GM21529 (cell line): ENCODE measurements around the gene YIPF5.

Experiments
- ATAC-seq: cut with Tn5 transposase; IDR thresholded peaks from one replicate; pipeline ENCODE4 v1.9.1; 2021; ENCODE audit not compliant: unreplicated experiment

Gene YIPF5

DNA sequence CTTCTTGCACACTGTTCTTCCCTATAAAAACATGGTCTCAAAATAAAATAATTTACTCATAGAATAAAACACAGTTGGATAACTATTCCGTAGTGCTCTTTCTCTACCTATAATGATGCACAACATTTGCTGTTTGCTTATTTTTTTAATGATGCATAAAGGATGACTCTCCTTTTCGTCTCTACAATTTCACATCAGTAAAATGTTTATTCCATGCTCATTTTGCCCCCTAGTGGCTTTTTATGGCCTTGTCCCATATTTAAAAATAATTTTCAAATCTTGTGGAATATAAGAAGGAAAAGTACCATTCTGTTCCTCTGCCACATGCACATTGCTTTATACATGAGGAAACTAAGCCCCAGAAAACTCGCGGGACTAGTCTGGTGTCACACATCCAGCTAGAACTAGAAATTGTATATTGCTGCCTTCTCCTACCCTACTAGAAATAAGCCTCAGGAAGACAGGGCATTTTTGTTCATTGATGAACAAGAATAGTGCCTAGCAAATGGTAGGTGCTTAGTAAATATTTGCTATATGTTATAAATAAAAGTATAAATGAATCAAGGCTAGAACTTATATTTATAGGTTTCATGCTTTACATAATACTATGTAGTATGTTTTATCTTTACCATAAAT is 12.9 kb upstream of the YIPF5 start:
- ATAC-seq, result no peak

DNA sequence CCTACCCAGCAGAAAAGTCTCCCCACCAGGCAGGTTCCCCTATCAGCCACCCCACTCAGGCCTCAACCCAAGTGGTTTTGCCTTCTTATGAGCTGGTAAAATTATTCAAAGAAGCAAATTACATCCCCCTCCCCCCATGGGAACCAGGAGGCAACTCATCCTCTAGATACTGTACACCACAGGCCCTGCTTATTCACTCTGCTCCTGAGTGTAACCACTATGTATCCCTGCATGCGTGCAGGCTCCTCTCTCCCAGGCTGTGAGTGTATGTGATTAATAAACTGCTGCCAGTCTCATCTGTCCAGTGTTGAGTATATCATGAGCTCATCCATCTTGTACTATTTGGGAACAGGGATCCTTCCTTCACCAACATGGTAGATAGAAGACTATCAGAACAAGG is 8.8 kb upstream of the YIPF5 start:
- no peak for ATAC-seq

DNA sequence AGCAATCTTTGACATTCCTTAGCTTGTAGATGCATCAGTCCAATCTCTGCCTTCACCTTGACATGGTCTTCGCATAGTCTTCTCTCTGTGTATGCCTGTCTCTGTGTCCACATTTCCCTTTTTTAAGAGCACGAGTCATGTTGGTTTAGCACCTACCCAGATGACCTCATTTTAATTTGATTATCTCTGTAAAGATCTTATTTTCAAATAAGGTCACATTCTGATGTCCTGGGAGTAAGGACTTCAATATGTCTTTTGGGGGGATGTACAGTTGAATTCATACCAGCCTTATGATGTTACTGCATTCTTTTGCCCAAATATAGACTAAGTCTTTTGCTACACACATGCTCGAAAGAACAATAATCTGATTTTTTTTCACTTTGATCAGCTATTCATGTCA is 7.1 kb upstream of the YIPF5 start:
- ATAC-seq, result no peak

DNA sequence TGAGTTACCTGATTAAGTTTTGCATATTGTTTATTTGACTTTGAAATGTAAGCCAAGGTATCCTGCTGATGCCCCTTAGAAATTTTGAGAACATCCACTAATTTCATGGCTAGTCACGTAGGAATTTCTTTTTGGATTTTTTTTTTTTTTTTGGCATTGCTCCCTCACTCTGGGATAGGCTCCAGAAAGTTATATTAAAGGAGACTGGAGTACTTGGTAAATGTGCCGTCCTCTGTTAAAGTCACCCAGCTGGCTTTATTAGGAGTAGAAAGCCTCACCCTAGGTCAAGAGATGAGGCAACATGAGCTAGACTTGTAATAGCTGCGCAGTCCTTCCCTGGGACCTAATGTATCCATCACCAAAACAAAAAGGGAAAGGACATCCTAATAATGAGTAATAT is 3.3 kb upstream of the YIPF5 start:
- no peak for ATAC-seq

DNA sequence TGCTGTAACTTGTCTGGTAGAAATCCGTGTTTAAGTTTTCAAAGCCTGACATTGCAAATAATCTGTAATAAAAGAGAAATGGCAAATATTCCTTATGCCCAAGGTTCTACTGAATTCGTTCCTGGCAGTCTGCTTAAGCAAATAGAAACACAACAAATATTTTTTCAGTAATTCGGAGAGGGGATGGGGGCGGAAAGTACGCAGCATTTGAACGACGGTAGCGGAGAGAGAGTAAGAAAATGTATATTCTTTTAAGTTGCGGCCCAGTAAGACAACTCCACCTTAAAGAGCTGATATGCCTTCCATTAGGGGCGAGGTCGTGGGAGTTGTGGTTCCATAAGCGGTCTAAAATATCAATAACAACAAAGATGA is 569 bp downstream of the YIPF5 start:
- ATAC-seq, result no peak

DNA sequence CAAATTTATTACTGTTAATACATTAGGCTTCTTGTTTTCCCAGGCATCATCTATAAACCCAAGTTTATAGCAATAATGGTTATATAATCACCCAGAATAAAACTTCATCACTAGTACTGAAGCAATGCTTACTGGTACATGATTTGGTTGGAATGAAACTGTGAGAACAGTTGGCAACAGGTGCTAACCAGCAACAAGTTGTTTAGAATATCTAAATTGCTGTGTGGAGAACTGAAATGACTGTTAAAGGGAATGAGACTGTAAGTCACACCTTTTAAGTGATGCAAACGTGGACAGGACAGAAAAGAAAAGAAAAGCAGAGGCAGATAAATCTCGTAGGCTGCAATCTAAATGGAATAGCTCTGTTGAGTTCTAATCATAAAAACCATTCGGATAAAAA is 2.5 kb downstream of the YIPF5 start:
- ATAC-seq, result no peak

DNA sequence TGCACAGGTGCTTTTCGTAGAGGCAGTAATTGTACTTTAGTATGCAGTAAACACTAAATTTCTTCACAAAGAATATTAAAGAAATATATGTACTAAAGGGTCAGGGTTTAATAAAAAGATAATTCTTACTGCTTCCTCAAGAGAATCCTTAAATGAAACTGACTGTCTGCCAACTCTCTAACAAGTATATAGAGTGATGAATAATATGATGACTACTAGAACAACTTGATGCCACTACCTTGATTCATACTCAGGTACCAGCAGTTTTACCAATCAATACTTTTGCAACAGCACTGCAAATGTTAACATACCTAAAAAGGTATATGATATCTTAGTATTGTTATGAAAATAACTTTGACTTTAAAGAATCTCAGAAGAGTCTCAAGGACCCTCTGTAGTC is 3.8 kb downstream of the YIPF5 start:
- ATAC-seq, result no peak

DNA sequence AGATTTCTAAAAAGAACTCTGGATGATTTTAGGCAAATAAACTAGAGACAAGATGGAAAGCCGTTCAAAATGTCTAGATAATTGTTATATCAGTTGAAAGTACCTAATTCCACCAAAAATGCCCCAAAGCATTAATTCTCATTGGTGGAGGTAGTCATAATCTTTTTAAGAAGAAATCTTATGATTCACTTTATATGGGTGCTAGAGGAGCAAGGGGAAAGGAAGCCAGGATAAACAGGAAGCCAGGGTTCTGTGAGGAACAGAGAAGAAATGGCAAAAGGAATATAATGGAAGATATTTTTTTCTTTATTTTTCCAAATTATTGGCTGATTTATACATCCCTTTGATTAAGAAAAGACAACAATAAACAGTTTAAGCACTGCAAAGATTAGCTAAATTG is 7.8 kb downstream of the YIPF5 start:
- no peak for ATAC-seq

DNA sequence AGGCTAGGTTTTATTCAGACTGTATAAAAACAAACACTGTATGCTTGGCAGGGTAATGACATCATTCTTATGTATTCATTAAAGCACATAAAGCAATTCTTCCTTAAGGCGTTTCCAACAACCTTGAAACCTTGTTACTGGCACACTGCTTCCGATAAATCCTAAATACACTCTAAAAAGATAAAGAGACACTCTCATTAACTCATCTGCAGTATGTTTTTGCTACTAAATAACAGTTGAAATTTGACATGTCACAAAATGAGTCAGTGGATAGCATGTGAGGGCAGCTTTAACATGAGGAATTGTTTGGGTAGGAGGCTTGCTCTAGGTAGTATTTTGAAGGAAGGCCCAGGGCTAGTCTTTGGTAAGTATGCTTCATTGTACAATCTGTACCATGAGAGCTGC is 13.7 kb downstream of the YIPF5 start:
- no peak for ATAC-seq

DNA sequence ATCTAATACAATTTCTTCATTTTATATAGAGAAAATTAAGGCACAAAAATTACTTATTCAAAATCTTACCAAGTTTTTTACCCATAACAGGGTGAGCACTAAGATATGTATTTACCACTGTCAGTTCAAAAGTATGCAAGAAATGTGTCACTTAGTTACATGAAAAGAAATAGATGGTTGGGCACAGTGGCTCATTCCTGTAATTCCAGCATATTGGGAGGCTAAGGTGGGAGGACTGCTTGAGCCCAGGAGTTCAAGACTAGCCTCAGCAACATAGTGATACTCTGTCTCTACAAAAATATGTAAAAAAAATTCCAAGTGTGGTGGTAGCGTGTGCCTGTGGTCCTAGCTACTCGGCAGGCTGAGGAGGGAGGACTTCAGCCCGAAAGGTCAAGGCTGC is 19.4 kb downstream of the YIPF5 start:
- ATAC-seq, result no peak

DNA sequence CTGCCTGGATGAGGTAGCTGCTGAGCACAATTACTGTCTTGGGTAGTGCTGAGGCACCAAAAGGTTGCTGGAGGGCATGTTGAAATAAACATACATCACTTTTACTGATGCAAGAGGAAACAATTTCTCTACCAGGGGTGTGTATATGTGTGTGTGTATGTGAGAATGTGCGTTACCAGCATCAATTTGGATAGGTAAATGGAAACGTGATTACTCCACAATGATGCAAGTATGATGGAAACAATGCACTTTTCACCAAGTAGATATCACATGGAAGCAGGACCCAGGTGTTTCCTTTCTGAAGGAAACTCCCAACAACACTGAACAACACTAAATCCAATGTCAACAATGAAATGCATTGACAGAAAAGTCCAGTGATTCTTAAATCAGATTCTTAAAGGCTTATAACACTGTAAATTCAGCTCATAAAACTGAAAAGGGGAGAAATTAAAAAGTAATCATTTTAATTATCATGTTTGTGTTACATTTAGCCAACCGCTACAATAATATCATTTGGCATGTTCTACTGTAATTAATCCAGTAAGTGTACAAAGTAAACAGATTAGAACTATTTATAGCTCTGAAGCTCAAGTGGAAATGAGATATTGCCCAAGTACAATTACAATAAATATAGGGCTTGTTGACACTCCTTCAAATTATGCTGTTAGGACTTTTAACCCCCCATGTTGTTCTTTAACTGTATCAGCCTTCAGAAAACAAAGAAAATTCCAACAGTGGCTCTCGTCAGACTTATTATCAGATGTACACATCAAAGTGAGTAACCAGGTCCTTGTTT is 25.3 kb downstream of the YIPF5 start:
- no peak for ATAC-seq

DNA sequence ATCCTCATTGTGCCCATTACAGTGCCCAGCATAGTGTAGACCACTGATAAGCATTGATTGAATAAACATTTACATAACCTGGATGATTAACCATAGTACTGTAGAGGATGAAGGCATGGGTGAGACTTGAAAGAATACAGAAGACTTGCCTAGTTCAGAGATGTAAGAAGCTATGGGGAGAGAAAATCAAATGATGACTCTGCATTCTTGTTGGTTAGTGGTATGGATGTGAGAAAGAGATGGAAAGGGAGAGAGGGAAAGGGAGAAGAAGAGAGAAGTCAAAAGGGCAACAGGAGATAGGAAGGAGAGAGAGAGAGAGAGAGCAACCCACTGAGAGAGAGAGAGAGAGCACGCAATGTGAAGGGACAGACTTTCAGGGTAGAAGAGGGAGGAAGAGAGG is 26.8 kb downstream of the YIPF5 start:
- no peak for ATAC-seq

DNA sequence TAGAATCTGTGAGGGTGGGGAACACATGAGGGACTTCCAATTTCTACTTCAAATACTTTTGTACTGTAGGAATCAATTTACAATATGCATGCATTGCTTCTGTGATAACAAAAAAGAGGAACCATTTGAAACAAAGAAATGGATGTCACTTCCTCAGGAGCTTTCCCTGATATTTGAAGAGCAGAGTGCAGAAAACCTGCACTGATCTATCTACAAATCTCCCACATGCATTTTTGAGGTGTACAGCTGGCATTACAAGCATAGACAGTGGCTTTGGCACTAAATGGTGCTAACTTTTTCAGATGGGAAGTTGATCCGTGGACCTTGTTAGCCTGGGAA is 27.7 kb downstream of the YIPF5 start:
- no peak for ATAC-seq

DNA sequence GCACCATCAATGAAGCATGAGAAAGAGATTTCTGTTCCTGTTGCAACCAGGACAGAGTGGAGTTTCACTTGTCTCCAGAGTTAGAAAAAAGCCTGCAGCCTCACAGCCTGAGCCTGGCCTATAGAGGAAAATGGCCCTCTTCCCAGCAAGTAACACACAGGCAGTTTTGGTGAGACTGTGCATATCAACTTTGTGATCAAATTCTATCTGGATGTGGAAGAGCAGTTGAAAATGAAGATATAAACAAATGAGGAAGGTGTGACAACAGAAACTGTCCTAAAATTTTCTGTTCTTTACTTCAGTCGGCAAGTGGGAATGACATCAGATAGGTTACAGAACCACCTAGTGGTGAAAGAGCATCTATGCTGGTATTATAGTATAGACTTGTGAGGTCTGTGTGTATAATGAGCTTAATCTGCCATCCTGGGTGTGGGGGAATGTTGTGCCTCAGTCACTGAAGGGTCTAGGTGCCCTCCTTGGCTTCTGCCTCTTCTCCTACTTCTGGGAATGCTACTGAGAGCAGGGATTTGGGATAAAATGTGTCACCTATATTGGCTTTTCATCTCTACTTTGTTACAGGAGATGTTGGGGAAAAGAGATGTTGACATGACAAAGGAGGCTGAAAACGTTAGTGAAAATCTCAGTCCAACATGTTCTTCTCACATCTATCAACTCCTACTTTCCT is 28.2 kb downstream of the YIPF5 start:
- ATAC-seq, result peak; percentile 99

DNA sequence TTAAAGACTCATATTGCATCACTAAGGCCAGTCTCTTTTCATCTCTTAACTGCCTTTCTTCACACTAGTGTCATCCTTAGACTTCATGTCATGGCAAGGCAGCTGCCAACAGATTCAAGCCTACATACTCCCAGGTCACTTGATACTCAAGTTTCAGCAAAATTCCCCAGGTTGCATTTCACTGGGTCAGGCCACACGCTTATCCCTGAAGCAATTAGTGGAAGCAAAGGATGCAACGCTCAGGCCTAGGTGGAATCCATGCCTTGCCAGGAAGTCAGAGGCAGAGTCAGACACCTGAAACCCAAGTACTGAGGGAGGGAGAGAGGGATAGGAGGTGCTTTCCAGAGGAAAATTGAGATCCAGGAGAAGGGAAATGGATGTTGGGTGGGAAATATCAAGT is 28.9 kb downstream of the YIPF5 start:
- ATAC-seq, result peak; percentile 5

DNA sequence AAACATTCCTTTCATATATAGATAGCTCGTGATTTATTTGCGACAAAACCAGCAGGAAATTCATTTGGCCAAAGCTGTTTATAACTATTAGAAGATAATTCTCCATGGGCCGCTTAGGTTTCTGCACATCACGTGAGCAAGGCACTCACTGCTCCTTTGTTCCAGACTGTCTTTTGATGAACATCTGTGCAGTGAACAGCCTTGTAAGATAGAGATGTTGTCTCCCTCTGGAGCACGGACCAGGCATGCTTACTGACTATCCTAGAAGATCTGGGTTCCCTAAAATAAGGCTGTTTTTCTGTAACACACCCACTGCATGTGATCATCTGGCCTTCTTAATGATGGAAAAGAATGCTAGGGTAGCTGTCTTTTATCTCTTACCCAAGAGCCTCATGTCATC is 30.9 kb downstream of the YIPF5 start:
- ATAC-seq, result no peak

DNA sequence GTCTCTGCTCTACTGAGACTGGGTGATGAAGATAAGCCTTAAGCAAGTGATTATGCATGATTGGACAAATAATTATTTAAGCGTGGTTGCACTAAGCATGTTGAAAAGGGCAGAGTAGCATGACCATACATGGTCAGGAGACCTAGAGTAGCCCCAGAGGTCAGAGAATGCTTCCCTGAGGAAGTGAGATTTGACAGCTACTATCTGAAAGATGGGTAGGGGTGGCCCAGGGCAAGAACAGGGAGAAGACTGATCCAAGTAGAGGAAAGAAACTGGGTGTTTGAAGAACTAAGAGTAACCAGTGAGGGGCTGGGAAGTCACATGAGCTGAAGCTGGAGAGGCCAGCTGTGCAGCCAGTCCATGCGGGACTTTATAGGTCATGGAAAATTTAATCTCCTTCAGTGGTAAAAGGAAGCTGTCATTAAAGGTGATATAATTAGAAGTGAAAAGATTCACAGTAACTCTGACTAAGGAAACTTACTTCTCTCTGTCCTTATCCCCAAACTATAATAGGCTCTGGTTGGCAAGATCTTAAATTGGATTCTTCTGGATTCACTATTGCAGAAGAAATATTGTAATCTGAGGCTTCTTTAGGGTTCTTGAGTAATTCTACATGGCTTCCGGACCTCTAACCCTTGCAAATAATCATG is 35.2 kb downstream of the YIPF5 start:
- ATAC-seq, result no peak

DNA sequence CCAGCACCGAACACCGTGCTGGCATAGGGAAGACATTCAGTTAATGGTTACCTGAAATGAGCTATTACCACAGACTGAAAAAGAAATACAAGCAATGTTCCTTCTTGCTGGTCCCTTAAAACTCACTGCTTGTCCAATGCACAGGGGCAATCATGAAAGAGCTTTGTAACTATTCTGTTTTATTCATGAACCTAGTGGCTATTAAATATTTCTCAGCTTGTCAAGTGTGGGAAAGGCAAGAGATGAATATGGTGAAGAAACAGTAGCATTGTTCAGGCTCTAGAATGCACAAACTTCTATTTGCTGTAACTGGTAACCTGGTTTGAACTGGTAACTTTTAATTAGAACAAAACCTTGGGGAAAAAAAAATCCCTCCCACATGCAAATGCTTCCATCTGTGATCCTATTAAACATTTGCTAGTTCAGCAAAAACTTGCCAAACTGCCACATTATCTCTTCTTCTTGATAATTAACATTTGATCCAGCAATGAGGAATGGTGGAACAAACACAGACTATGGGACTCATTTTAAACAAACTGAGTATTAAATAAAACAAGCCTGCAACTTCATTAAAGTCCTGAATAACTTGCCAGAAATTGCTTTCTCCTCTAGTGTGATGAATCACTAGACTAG is 36.1 kb downstream of the YIPF5 start:
- no peak for ATAC-seq

DNA sequence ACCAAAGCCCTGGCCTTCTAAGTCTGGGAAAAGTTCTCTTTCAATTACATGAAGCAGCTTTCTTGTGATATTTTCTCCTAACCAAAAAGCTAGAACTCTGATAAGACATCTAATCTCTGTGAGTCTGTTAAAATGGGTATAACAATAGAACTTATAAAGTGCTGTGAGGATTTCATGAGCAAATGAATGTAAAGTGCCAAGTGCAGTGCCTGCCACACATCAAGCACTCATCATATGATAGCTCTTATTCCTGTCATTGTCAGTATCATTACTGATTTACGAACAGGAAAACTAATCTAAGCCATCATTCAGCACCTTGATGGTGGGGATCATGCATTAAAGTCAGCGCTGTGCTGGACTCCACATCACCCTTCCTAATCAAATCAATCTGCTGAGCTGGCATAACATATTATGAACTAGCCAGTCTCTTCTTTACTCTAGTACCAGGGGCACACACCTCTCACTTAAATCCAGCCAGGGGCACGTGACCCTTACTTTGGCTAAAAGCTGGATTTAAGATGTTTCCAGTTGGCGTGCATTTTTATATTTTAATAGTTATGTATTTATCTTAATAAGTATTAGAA is 37.3 kb downstream of the YIPF5 start:
- ATAC-seq, result no peak

DNA sequence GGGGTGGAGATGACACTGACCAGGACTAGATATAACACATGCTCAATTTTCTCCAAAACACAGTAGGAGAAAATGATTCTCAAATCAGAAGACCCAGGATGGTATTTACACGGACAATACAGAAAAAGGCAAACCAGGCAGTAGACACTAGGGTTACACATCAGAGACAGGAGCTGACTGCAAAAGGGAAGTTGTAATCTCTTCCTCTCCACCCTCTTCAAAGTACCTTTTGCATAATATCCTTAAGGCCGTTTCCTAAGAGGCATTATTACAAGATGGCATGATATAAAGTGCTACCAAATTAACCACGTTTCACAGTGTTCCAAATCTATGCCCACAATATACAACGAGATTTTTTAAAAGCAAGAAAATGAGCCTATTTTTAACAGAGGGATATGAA is 39.2 kb downstream of the YIPF5 start:
- ATAC-seq, result no peak

DNA sequence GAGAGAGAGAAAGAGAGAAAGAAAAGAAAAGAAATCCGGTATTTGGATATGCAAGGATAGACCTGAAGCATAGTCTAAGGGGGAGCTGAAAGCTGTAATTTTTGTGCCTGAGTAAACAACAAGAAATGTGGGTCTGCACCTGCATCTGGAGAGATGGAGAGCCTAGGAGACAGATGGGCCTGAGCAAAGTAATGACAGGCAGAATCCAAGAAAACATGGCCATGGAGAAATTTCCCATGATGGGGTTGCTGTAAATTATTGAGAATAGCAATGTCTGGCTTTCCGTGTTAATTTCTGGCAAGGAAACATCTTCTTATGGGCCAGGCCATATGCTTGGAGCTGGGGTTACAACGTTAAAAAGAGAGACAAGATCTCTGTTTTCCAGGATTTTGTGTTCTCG is 40.2 kb downstream of the YIPF5 start:
- ATAC-seq, result no peak
